Measurements from ENCODE around the gene ZNHIT2. TPM values are rescaled to one million over a fixed set of nuclear protein-coding genes. Genes with fewer than 3 reads are reported as not detected.

ZNHIT2 gene
- total RNA-seq, 1 donor, result 11.0 TPM

DNA sequence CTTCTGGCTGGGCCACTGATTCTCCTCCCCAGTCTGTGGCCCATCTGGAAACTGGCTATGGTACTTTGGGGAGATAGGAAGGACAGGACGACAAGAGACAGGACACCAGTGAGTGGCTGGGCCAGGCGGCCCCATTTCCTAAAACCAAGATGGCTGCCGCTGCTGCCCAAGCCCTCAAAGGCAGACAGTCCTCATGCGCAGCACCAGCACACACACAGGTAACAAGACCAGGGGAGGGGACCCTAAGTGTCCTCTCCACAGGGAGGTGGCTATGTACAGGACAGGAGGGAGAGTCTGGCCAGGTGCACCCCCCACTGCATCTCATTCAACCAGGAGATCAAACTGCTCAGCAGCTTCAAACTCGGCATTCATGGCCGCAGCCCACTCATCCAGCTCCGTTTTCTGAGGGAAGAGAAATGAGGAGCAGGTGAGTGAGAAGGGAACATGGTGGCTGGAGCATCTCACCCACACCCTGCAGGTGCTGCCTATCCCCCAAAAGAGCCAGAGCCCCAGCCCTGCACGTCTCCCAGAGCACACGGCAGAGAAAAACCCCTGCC is 38.6 kb downstream of the ZNHIT2 start:
- DNase-seq (ENCODE audit: low read depth in 2 of 3, low spot score in 2 of 3), result no peak

- peak; percentile 44 to 82 (median 66) for DNase-seq (ENCODE audit: low read depth in 2 of 3, low spot score in 2 of 3)
Observed at GRCh38 chr11:65078151-65078550, 39.4 kb downstream of the ZNHIT2 start.

DNA sequence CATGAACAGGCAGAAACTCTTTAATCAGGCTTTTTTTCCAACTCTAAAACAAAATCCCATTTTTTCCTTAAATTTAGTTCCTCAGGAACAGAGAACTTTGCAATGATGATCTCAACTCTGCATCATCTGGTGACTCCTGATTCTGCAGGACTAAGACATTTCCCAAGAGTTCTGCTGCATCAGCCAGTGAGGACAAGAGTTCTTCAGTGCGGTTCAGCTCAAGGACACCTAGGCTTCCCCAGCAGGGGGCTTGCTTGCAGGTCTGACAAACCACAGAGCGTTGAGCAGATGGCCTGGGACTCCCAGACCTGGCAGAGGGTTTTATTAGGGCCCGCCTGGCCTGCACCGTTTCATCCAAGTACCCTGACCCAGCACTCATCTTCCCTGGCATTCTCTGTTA is 40.0 kb downstream of the ZNHIT2 start:
- DNase-seq (ENCODE audit: low read depth in 2 of 3, low spot score in 2 of 3), result no peak

- no peak for DNase-seq (ENCODE audit: low read depth in 2 of 3, low spot score in 2 of 3)
Observed at GRCh38 chr11:65072631-65072966, 44.9 kb downstream of the ZNHIT2 start.

DNA sequence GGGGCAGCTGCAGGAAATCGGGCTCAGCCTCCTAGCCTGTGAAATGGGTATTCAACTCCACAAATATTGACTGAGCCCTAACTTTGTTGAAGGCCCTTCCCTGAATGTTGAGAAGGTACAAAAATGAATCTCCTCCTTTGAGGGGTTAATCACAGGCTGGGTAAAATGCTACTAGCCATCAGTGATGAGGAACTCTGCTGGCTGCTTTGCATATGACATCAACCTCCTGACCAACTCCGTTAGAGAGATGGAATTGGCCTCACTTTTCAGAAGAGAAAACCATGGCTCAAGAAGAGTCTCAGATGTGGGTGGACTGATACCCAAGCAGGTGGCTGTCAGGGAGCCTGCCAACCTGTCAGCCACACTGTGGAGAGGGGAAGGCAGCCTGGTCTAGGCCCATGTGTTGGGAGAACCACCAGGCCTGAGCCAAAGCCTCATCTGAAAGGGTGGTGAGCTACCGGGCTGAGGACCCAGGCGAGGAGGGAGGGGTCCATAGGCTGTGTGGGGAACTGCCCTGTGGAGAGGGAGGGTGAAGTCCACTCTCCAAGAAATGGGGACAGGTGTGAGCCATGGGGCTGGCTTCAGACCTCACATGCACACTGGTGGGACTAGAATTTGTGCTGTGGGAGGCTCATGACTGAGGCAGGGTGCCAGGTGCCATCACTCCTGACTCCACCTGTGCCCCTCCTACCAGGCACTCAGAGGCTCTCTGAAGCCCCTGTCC is 45.4 kb downstream of the ZNHIT2 start:
- no peak for DNase-seq (ENCODE audit: low read depth in 2 of 3, low spot score in 2 of 3)

GRCh38 chr11:65069217-65069616 is 48.3 kb downstream of the ZNHIT2 start:
- peak in 1 of 3 donors; percentile 41 for DNase-seq (ENCODE audit: low read depth in 2 of 3, low spot score in 2 of 3)

- no peak for DNase-seq (ENCODE audit: low read depth in 2 of 3, low spot score in 2 of 3)
Observed at GRCh38 chr11:65067446-65067845, 50.1 kb downstream of the ZNHIT2 start.

GRCh38 chr11:65066805-65067291 is 50.7 kb downstream of the ZNHIT2 start:
- DNase-seq (ENCODE audit: low read depth in 2 of 3, low spot score in 2 of 3), result no peak

Small RNA genes lying within 50 kb of the gene (small RNA-seq; reads per million reads assigned to genes)
- gene HIGD1AP10 (not detected), gene PDCL2P2 (not detected), gene RNU2-23P (13.6 reads per million, percentile 93 among the genes with 10 or more reads in this experiment)

Other genes starting within 250 kb of the ZNHIT2 start
- gene EHD1, start 239.1 kb downstream of the ZNHIT2 start, total RNA-seq, result 105 TPM
- gene ATG2A, start 200.5 kb downstream of the ZNHIT2 start, total RNA-seq, result 29.9 TPM
- gene PPP2R5B, start 193.0 kb downstream of the ZNHIT2 start, total RNA-seq, result 5.9 TPM
- not detected for gene GPHA2, start 181.8 kb downstream of the ZNHIT2 start, total RNA-seq
- not detected for gene MAJIN, start 145.6 kb downstream of the ZNHIT2 start, total RNA-seq
- 0.81 TPM for gene BATF2, start 120.7 kb downstream of the ZNHIT2 start, total RNA-seq
- 171 TPM for gene ARL2, start 103.5 kb downstream of the ZNHIT2 start, total RNA-seq
- gene SNX15, start 90.3 kb downstream of the ZNHIT2 start, total RNA-seq, result 25.9 TPM
- gene SAC3D1, start 76.5 kb downstream of the ZNHIT2 start, total RNA-seq, result 12.4 TPM
- 94.5 TPM for gene NAALADL1, start 59.1 kb downstream of the ZNHIT2 start, total RNA-seq
- 5.1 TPM for gene CDCA5, start 33.7 kb downstream of the ZNHIT2 start, total RNA-seq
- gene ZFPL1, start 33.5 kb downstream of the ZNHIT2 start, total RNA-seq, result 60.6 TPM
- gene VPS51, start 21.5 kb downstream of the ZNHIT2 start, total RNA-seq, result 657 TPM
- 46.6 TPM for gene TM7SF2, start 5.8 kb downstream of the ZNHIT2 start, total RNA-seq
- 655 TPM for gene FAU, start 4.4 kb upstream of the ZNHIT2 start, total RNA-seq
- 53.9 TPM for gene MRPL49, start 4.6 kb upstream of the ZNHIT2 start, total RNA-seq
- 44.7 TPM for gene SYVN1, start 16.8 kb upstream of the ZNHIT2 start, total RNA-seq
- not detected for gene SPDYC, start 52.5 kb upstream of the ZNHIT2 start, total RNA-seq
- 160 TPM for gene CAPN1, start 64.2 kb upstream of the ZNHIT2 start, total RNA-seq
- 18.9 TPM for gene POLA2, start 144.3 kb upstream of the ZNHIT2 start, total RNA-seq
- gene CDC42EP2, start 197.2 kb upstream of the ZNHIT2 start, total RNA-seq, result 0.81 TPM
- 65.2 TPM for gene DPF2, start 216.2 kb upstream of the ZNHIT2 start, total RNA-seq
- gene TIGD3, start 237.1 kb upstream of the ZNHIT2 start, total RNA-seq, result 4.8 TPM